ENCODE data around the gene TEF.

DNA sequence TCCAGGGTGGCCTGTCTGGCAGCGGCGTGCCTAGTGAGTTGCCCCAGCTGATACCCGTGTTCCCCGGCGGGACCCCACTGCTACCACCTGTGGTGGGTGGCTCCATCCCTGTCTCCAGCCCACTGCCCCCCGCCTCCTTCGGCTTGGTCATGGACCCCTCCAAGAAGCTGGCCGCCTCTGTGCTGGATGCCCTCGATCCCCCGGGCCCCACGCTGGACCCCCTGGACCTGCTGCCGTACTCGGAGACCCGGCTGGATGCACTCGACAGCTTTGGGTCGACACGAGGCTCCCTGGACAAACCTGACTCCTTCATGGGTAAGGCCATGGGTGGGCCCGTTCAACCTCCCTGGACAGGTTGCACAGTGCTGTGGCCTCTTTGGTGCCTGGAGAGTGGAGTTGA is 41.9 kb upstream of the TEF start:
- TF ChIP-seq, protein P1, sequence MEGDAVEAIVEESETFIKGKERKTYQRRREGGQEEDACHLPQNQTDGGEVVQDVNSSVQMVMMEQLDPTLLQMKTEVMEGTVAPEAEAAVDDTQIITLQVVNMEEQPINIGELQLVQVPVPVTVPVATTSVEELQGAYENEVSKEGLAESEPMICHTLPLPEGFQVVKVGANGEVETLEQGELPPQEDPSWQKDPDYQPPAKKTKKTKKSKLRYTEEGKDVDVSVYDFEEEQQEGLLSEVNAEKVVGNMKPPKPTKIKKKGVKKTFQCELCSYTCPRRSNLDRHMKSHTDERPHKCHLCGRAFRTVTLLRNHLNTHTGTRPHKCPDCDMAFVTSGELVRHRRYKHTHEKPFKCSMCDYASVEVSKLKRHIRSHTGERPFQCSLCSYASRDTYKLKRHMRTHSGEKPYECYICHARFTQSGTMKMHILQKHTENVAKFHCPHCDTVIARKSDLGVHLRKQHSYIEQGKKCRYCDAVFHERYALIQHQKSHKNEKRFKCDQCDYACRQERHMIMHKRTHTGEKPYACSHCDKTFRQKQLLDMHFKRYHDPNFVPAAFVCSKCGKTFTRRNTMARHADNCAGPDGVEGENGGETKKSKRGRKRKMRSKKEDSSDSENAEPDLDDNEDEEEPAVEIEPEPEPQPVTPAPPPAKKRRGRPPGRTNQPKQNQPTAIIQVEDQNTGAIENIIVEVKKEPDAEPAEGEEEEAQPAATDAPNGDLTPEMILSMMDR (IDR thresholded peaks at IDR 0.05; ENCODE audit: low read depth, low read length, missing input control), result no peak
- TF ChIP-seq JUND (IDR thresholded peaks at IDR 0.05), result no peak
- no peak for TF ChIP-seq TAF1 (conservative IDR thresholded peaks at IDR 0.05)
